Transverse colon (tissue), 4 donors: ENCODE measurements around the gene GNLY.

Source experiments
- EP300 ChIP-seq: sonication (generic); formaldehyde crosslinking; IDR thresholded peaks from one replicate; pipeline ENCODE4 v1.6.1; 2017; ENCODE audit warnings: antibody characterized with exemption, low read depth
- POLR2A ChIP-seq: fragments of 450-650 bp; IDR thresholded peaks from one replicate; pipeline ENCODE4 v1.6.1; 2016; ENCODE audit warnings: antibody characterized with exemption, mild to moderate bottlenecking, moderate library complexity
- POLR2AphosphoS5 ChIP-seq, 3 donors: sonication (generic); formaldehyde crosslinking; IDR thresholded peaks; one replicate each; pipeline ENCODE4 v1.6.1; 2016; ENCODE audit warnings: antibody characterized with exemption in 3 of 3
- TF ChIP-seq, protein P1 (sequence below), 5 experiments: fragments of 200-600 bp in 3 of 5; fragments of 450-650 bp in 2 of 5; sonication (generic) in 3 of 5; IDR thresholded peaks; 1 replicate in 2 of 5; 2 replicates in 3 of 5; pipeline ENCODE4 v1.5.1; 2016 to 2017; ENCODE audit warnings: antibody characterized with exemption in 5 of 5, inconsistent platforms in 3 of 5, mild to moderate bottlenecking in 2 of 5, moderate library complexity in 1 of 5

DNA sequence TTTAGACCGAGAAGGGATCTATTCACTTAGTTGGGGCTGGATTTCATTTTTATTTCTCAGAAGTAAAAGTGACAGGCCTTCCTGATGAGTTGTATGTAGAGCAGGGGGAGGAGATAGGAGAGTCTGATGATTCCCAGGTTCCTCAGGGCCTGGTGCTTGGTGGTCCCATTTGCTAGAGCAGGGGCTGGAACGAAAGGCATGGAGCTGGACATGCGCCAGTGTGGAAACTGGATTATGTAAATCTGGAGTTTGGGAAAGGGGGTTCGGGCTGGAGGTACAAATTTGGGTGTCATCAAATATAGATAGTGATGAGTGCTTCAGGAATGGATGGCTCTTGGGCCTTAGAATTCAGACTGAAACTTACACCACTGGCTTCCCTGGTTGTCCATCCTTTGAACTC lies 27.5 kb downstream of the GNLY start:
- TF ChIP-seq, protein P1, sequence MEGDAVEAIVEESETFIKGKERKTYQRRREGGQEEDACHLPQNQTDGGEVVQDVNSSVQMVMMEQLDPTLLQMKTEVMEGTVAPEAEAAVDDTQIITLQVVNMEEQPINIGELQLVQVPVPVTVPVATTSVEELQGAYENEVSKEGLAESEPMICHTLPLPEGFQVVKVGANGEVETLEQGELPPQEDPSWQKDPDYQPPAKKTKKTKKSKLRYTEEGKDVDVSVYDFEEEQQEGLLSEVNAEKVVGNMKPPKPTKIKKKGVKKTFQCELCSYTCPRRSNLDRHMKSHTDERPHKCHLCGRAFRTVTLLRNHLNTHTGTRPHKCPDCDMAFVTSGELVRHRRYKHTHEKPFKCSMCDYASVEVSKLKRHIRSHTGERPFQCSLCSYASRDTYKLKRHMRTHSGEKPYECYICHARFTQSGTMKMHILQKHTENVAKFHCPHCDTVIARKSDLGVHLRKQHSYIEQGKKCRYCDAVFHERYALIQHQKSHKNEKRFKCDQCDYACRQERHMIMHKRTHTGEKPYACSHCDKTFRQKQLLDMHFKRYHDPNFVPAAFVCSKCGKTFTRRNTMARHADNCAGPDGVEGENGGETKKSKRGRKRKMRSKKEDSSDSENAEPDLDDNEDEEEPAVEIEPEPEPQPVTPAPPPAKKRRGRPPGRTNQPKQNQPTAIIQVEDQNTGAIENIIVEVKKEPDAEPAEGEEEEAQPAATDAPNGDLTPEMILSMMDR (IDR thresholded peaks at IDR 0.05) = no peak
- TF ChIP-seq POLR2A (no peak), POLR2AphosphoS5 (IDR thresholded peaks at IDR 0.05) (no peak), EP300 (no peak)
